GM18870 (cell line): ENCODE results near the gene ACTMAP.
A peak's percentile ranks its signal among the peaks of the same experiment; 100 is the strongest.
"Not testable (repeated sequence)": the region's sequence is repeated elsewhere in the genome, so short reads cannot be mapped to it uniquely, and the experiment has no call there.

Experiments used
- ATAC-seq: cut with Tn5 transposase; IDR thresholded peaks from one replicate; pipeline ENCODE4 v1.9.1; 2021; ENCODE audit warnings: moderate library complexity; ENCODE audit not compliant: unreplicated experiment

Gene ACTMAP

GRCh38 chr19:40776932-40777644 lies 26.8 kb upstream of the ACTMAP start:
- peak; percentile 56 for ATAC-seq

- no peak for ATAC-seq
Observed at GRCh38 chr19:40776364-40776763, 26.1 kb upstream of the ACTMAP start.

GRCh38 chr19:40775632-40776022 lies 25.4 kb upstream of the ACTMAP start:
- no peak for ATAC-seq

GRCh38 chr19:40774916-40775631 lies 24.8 kb upstream of the ACTMAP start, which contains the start of gene MIA:
MIA (plus strand) TSS chr19:40775521; CDS start chr19:40775543, 22 bp downstream.
- ATAC-seq = no peak

- ATAC-seq = not testable (repeated sequence)
Observed at GRCh38 chr19:40771101-40771862, 21.0 kb upstream of the ACTMAP start.

GRCh38 chr19:40768869-40769268 lies 18.6 kb upstream of the ACTMAP start:
- ATAC-seq = no peak

- ATAC-seq = not testable (repeated sequence)
Observed at GRCh38 chr19:40766385-40766784, 16.1 kb upstream of the ACTMAP start.

GRCh38 chr19:40763963-40764362 lies 13.7 kb upstream of the ACTMAP start:
- ATAC-seq = no peak

- ATAC-seq = no peak
Observed at GRCh38 chr19:40763526-40763925, 13.2 kb upstream of the ACTMAP start.

GRCh38 chr19:40762754-40763470 lies 12.6 kb upstream of the ACTMAP start:
- no peak for ATAC-seq

GRCh38 chr19:40759352-40759751 lies 9.1 kb upstream of the ACTMAP start:
- no peak for ATAC-seq

GRCh38 chr19:40758491-40758890 lies 8.2 kb upstream of the ACTMAP start:
- no peak for ATAC-seq

- no peak for ATAC-seq
Observed at GRCh38 chr19:40756502-40757110, 6.3 kb upstream of the ACTMAP start.

GRCh38 chr19:40755791-40756190 lies 5.5 kb upstream of the ACTMAP start:
- no peak for ATAC-seq

- no peak for ATAC-seq
Observed at GRCh38 chr19:40755248-40755624, 5.0 kb upstream of the ACTMAP start.

GRCh38 chr19:40754611-40755247 lies 4.5 kb upstream of the ACTMAP start:
- ATAC-seq = no peak

GRCh38 chr19:40752257-40752781 lies 2.0 kb upstream of the ACTMAP start:
- no peak for ATAC-seq

- peak; percentile 67 for ATAC-seq
Observed at GRCh38 chr19:40750874-40751537, 729 bp upstream of the ACTMAP start, which contains the start of gene SNRPA. SNRPA (plus strand) TSS chr19:40751203; CDS start chr19:40751409, 206 bp downstream.

- no peak for ATAC-seq
Observed at GRCh38 chr19:40747536-40747935, 2.7 kb downstream of the ACTMAP start.
